Activated CD8-positive, alpha-beta memory T cell treated with anti-CD3 and anti-CD28 coated beads, Interleukin-2, amount 10 ng/mL, durations not matched to agents 7 days and 5 days (primary cell): Measurements from ENCODE around the gene TOMM20. TPM values are rescaled to one million over a fixed set of nuclear protein-coding genes. Genes with fewer than 3 reads are reported as not detected.

Experiments
- ATAC-seq: fragments of 150-1000 bp; cut with Tn5 transposase; one replicate; pipeline ENCODE4 v1.10.0; 2021; ENCODE audit warnings: moderate library complexity
- CTCF ChIA-PET: fragments of 350-600 bp; sonication (Branson Sonifier 250); formaldehyde crosslinking; loops from one replicate; lab custom pipeline; 2021; ENCODE audit warnings: antibody characterized with exemption; lab: Charles Lee
- DNase-seq: peaks from one replicate; pipeline ENCODE4 v3.0.0-alpha.2; 2020
- H3K27ac Mint-ChIP-seq: one replicate; pipeline ENCODE4 v1.8.0; 2021; ENCODE audit warnings: mild to moderate bottlenecking, mixed read lengths
- H3K27me3 Mint-ChIP-seq: one replicate; pipeline ENCODE4 v1.8.0; 2021; ENCODE audit warnings: mixed read lengths
- H3K36me3 Mint-ChIP-seq: one replicate; pipeline ENCODE4 v1.8.0; 2021; ENCODE audit warnings: mild to moderate bottlenecking, mixed read lengths
- H3K4me1 Mint-ChIP-seq: one replicate; pipeline ENCODE4 v1.8.0; 2021; ENCODE audit warnings: mixed read lengths
- H3K4me3 Mint-ChIP-seq: one replicate; pipeline ENCODE4 v1.8.0; 2021; ENCODE audit warnings: mild to moderate bottlenecking, moderate library complexity, mixed read lengths
- H3K9me3 Mint-ChIP-seq: one replicate; pipeline ENCODE4 v1.8.0; 2022; ENCODE audit warnings: low read depth, mixed read lengths
- total RNA-seq, 2 experiments: library from RNA; stranded (reverse); gene quantifications; one replicate each; pipeline ENCODE4 v1.2.3, GENCODE V29; 2021

TOMM20 gene
- total RNA-seq, 2 experiments from 2014 or later, result 71.1 to 76.7 TPM

- Mint-ChIP-seq H3K27ac (peak overlapping the region; percentile 78), H3K36me3 (peaks cover 45% of the 10 kb centered on the region), H3K27me3 (no peaks in the 10 kb centered on the region), H3K4me1 (peaks cover 28% of the 10 kb centered on the region), H3K9me3 (no peaks in the 10 kb centered on the region), H3K4me3 (peak overlapping the region; percentile 36)
- DNase-seq (no peak), ATAC-seq (no peak)
- CTCF ChIA-PET, result interaction anchor here (0.7 to 1.3 kb wide), 4 partner anchors 32 to 711 kb away, joined by 3 to 4 read pairs (median 3); no protein-coding TSS in a partner anchor
These were observed 1.3 kb upstream of the TOMM20 start for GRCh38 chr1:235129774-235130570.

- Mint-ChIP-seq H3K27me3 (no peaks in the 10 kb centered on the region), H3K27ac (peak overlapping the region; percentile 98), H3K4me1 (peaks cover 40% of the 10 kb centered on the region), H3K36me3 (peaks cover 43% of the 10 kb centered on the region), H3K4me3 (peak overlapping the region; percentile 88), H3K9me3 (no peaks in the 10 kb centered on the region)
- no peak for DNase-seq
- CTCF ChIA-PET, result interaction anchor here (0.6 to 5.5 kb wide), 8 partner anchors 9 to 844 kb away, joined by 3 to 38 read pairs (median 3); no protein-coding TSS in a partner anchor
- no peak for ATAC-seq
These were observed 743 bp downstream of the TOMM20 start for GRCh38 chr1:235127732-235128455.

GRCh38 chr1:235127203-235127602, 1.4 kb downstream of the TOMM20 start:
- H3K27ac Mint-ChIP-seq, result peak overlapping the region; percentile 98
- H3K27me3 Mint-ChIP-seq, result no peaks in the 10 kb centered on the region
- peaks cover 42% of the 10 kb centered on the region for H3K36me3 Mint-ChIP-seq
- DNase-seq, result no peak
- H3K9me3 Mint-ChIP-seq, result no peaks in the 10 kb centered on the region
- no peak for ATAC-seq
- peaks cover 43% of the 10 kb centered on the region for H3K4me1 Mint-ChIP-seq
- CTCF ChIA-PET, result interaction anchor here (0.6 to 5.5 kb wide), 7 partner anchors 10 to 845 kb away, joined by 3 to 38 read pairs (median 3); no protein-coding TSS in a partner anchor
- H3K4me3 Mint-ChIP-seq, result peak overlapping the region; percentile 88

GRCh38 chr1:235124665-235125064, 4.0 kb downstream of the TOMM20 start:
- Mint-ChIP-seq H3K36me3 (peaks cover 42% of the 10 kb centered on the region), H3K4me3 (peak overlapping the region; percentile 30), H3K27ac (peak overlapping the region; percentile 80), H3K4me1 (peaks cover 45% of the 10 kb centered on the region), H3K27me3 (no peaks in the 10 kb centered on the region), H3K9me3 (no peaks in the 10 kb centered on the region)
- CTCF ChIA-PET, result interaction anchor here (5.5 kb wide), 1 partner anchor 18 kb away, joined by 38 read pairs; no protein-coding TSS in a partner anchor
- no peak for DNase-seq
- no peak for ATAC-seq

GRCh38 chr1:235124111-235124510, 4.5 kb downstream of the TOMM20 start:
- Mint-ChIP-seq H3K4me1 (peaks cover 43% of the 10 kb centered on the region), H3K27me3 (no peaks in the 10 kb centered on the region), H3K9me3 (no peaks in the 10 kb centered on the region), H3K27ac (peak overlapping the region; percentile 80), H3K4me3 (peak overlapping the region; percentile 21), H3K36me3 (peaks cover 48% of the 10 kb centered on the region)
- CTCF ChIA-PET, result interaction anchor here (5.5 kb wide), 1 partner anchor 18 kb away, joined by 38 read pairs; no protein-coding TSS in a partner anchor
- DNase-seq (no peak), ATAC-seq (no peak)

GRCh38 chr1:235122348-235122747, 6.3 kb downstream of the TOMM20 start:
- Mint-ChIP-seq H3K27ac (peak overlapping the region; percentile 53), H3K4me1 (peaks cover 43% of the 10 kb centered on the region), H3K36me3 (peaks cover 60% of the 10 kb centered on the region), H3K4me3 (no peak overlapping the region), H3K9me3 (no peaks in the 10 kb centered on the region), H3K27me3 (no peaks in the 10 kb centered on the region)
- no peak for ATAC-seq
- DNase-seq, result no peak
- CTCF ChIA-PET, result interaction anchor here (1.2 to 2.0 kb wide), 4 partner anchors 9 to 294 kb away, joined by 3 to 9 read pairs (median 4); no protein-coding TSS in a partner anchor

GRCh38 chr1:235113183-235113917, 15.3 kb downstream of the TOMM20 start:
- no peak for DNase-seq
- H3K27me3 Mint-ChIP-seq, result no peaks in the 10 kb centered on the region
- H3K27ac Mint-ChIP-seq, result no peak overlapping the region
- CTCF ChIA-PET, result interaction anchor here (1.2 to 1.7 kb wide), 2 partner anchors 9 to 304 kb away, joined by 3 to 5 read pairs; no protein-coding TSS in a partner anchor
- no peak overlapping the region for H3K4me3 Mint-ChIP-seq
- no peaks in the 10 kb centered on the region for H3K9me3 Mint-ChIP-seq
- H3K4me1 Mint-ChIP-seq, result peaks cover 8% of the 10 kb centered on the region
- peaks cover 71% of the 10 kb centered on the region for H3K36me3 Mint-ChIP-seq
- no peak for ATAC-seq

GRCh38 chr1:235112297-235113182, 16.1 kb downstream of the TOMM20 start:
- no peak for ATAC-seq
- no peak overlapping the region for H3K27ac Mint-ChIP-seq

GRCh38 chr1:235111107-235111506, 17.5 kb downstream of the TOMM20 start:
- no peaks in the 10 kb centered on the region for H3K27me3 Mint-ChIP-seq

More at GRCh38 chr1:235112297-235113182, 16.1 kb downstream of the TOMM20 start:
- no peak overlapping the region for H3K4me3 Mint-ChIP-seq
- peaks cover 8% of the 10 kb centered on the region for H3K4me1 Mint-ChIP-seq
- CTCF ChIA-PET, result interaction anchor here (1.2 to 1.7 kb wide), 2 partner anchors 10 to 304 kb away, joined by 3 to 5 read pairs; no protein-coding TSS in a partner anchor
- no peak for DNase-seq
- H3K27me3 Mint-ChIP-seq, result no peaks in the 10 kb centered on the region
- peaks cover 66% of the 10 kb centered on the region for H3K36me3 Mint-ChIP-seq
- H3K9me3 Mint-ChIP-seq, result no peaks in the 10 kb centered on the region

GRCh38 chr1:235108876-235109275, 19.8 kb downstream of the TOMM20 start:
- Mint-ChIP-seq H3K4me1 (peaks cover 39% of the 10 kb centered on the region), H3K9me3 (no peaks in the 10 kb centered on the region), H3K27ac (no peak overlapping the region), H3K27me3 (no peaks in the 10 kb centered on the region), H3K4me3 (no peak overlapping the region), H3K36me3 (peaks cover 51% of the 10 kb centered on the region)
- ATAC-seq (no peak), DNase-seq (no peak)
- CTCF ChIA-PET, result interaction anchor here (0.8 to 9.5 kb wide), 4 partner anchors 23 to 307 kb away, joined by 3 to 73 read pairs (median 3); no protein-coding TSS in a partner anchor

More at GRCh38 chr1:235111107-235111506, 17.5 kb downstream of the TOMM20 start:
- Mint-ChIP-seq H3K9me3 (no peaks in the 10 kb centered on the region), H3K4me3 (no peak overlapping the region), H3K27ac (no peak overlapping the region), H3K4me1 (peaks cover 21% of the 10 kb centered on the region), H3K36me3 (peaks cover 65% of the 10 kb centered on the region)
- ATAC-seq, result no peak
- no peak for DNase-seq
- CTCF ChIA-PET, result no interaction called here

- DNase-seq (no peak), ATAC-seq (no peak)
- Mint-ChIP-seq H3K4me1 (peaks cover 40% of the 10 kb centered on the region), H3K4me3 (no peak overlapping the region), H3K27ac (no peak overlapping the region), H3K9me3 (no peaks in the 10 kb centered on the region), H3K27me3 (no peaks in the 10 kb centered on the region), H3K36me3 (peaks cover 46% of the 10 kb centered on the region)
- CTCF ChIA-PET, result interaction anchor here (0.8 to 9.5 kb wide), 6 partner anchors 14 to 396 kb away, joined by 3 to 73 read pairs (median 6); partner anchors contain the start of genes B3GALNT2 and TOMM20
These were observed 20.4 kb downstream of the TOMM20 start for GRCh38 chr1:235108185-235108593.
